ENCODE measurements around the gene C6orf120. TPM values are rescaled to one million over a fixed set of nuclear protein-coding genes. Genes with fewer than 3 reads are reported as not detected.

C6orf120 gene
- total and polyA plus RNA-seq, 3 experiments from 2014 or later = 8.9 to 25.5 (median 23.6) TPM

DNA sequence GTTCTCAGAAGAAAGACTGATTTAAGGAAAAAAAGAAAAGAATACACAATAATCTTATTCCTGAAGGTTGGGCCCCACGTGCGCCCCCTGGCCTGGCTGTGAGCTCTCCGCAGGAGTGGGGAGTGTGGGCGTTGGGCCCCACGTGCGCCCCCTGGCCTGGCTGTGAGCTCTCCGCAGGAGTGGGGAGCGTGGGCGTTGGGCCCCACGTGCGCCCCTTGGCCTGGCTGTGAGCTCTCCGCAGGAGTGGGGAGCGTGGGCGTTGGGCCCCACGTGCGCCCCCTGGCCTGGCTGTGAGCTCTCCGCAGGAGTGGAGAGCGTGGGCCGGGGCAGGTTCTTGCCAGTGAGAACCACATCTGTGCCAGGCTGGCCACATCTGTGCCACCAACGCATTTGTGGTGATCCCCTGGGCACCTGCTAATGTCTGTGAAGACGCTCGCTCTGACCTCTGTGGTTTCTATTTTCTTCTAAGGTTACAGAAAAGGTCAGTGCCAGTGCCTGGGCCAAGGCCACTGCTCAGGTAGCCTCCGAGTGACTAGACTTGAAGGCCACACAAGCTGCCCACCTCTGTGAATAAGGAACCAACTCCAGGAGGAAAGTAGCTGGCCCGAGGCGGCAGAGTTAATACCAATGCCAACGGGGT lies 41.1 kb upstream of the C6orf120 start:
- H3K4me3 Mint-ChIP-seq = no peak overlapping the region
- ChIA-PET CTCF (no interaction called here), POLR2A (no interaction called here)
- Histone ChIP-seq H3K27ac (ENCODE audit: low read depth, low read length) (no peak overlapping the region), H3K4me3 (ENCODE audit: low read length) (no peak overlapping the region), H3K36me3 (ENCODE audit: insufficient read depth, low read length) (peaks cover 17% of the 10 kb centered on the region), H3K9me3 (ENCODE audit: low read length) (no peaks in the 10 kb centered on the region), H3K4me1 (ENCODE audit: insufficient read depth, low read length) (no peaks in the 10 kb centered on the region), H3K27me3 (ENCODE audit: insufficient read depth, low read length, poor library complexity, severe bottlenecking) (no peaks in the 10 kb centered on the region)
- no peak for DNase-seq
- no peaks in the 10 kb centered on the region for H3K4me1 Mint-ChIP-seq
- no peaks in the 10 kb centered on the region for H3K9me3 Mint-ChIP-seq
- peaks cover 4 to 60% (median 26%) of the 10 kb centered on the region in 3 donors for H3K36me3 Mint-ChIP-seq
- no peak overlapping the region for H3K27ac Mint-ChIP-seq
- no peaks in the 10 kb centered on the region for H3K27me3 Mint-ChIP-seq

DNA sequence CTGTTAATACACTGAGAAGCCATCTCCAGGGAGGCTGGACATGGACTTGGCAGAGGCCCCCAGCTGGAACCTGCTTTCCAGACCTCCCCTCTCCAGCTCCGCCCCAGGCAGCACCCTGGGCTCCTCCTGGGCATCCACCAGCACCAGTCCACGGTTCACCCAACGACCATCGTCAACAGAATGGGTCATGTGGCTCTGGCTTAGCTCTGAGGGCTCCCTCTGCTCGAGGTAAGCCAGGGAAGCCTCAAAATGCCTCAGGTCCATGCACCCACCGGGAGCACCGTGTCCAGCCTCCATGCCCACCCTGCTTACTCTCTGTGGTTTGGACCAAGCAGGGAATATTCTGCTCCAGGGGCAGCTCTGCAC lies 40.6 kb upstream of the C6orf120 start:
- Mint-ChIP-seq H3K27me3 (no peaks in the 10 kb centered on the region), H3K4me1 (no peaks in the 10 kb centered on the region), H3K27ac (no peak overlapping the region), H3K36me3 (peaks cover 4 to 61% (median 29%) of the 10 kb centered on the region in 3 donors), H3K9me3 (no peaks in the 10 kb centered on the region), H3K4me3 (no peak overlapping the region)
- Histone ChIP-seq H3K27me3 (ENCODE audit: insufficient read depth, low read length, poor library complexity, severe bottlenecking) (no peaks in the 10 kb centered on the region), H3K4me3 (ENCODE audit: low read length) (no peak overlapping the region), H3K27ac (ENCODE audit: low read depth, low read length) (no peak overlapping the region), H3K36me3 (ENCODE audit: insufficient read depth, low read length) (peaks cover 17% of the 10 kb centered on the region), H3K9me3 (ENCODE audit: low read length) (no peaks in the 10 kb centered on the region), H3K4me1 (ENCODE audit: insufficient read depth, low read length) (no peaks in the 10 kb centered on the region)
- ChIA-PET CTCF (no interaction called here), POLR2A (no interaction called here)
- DNase-seq = no peak

DNA sequence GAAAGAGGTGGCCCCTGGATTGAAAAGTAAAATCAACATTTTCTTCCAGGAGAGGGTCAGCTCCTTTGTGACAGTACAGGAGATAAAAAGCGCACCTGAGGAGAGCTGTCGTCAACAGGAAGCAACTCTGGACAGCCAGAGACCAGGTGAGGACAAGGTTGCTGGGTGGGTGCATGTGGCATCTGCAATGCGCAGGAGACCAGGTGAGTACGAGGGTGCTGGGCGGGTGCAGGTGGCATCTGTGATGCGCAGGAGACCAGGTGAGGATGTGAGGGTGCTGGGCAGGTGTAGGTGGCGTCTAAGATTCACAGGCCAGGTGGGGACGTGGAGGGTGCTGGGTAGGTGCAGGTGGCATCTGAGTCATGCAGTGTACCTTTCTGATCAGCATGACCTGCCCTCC lies 38.5 kb upstream of the C6orf120 start:
- H3K27ac ChIP-seq (ENCODE audit: low read depth, low read length) = no peak overlapping the region
- POLR2A ChIA-PET = no interaction called here
- CTCF ChIA-PET = no interaction called here
- H3K4me3 Mint-ChIP-seq = no peak overlapping the region
- H3K9me3 Mint-ChIP-seq = no peaks in the 10 kb centered on the region
- no peaks in the 10 kb centered on the region for H3K4me1 Mint-ChIP-seq
- H3K4me3 ChIP-seq (ENCODE audit: low read length) = no peak overlapping the region
- no peaks in the 10 kb centered on the region for H3K27me3 ChIP-seq (ENCODE audit: insufficient read depth, low read length, poor library complexity, severe bottlenecking)
- H3K36me3 Mint-ChIP-seq = peaks cover 4 to 68% (median 34%) of the 10 kb centered on the region in 3 donors
- H3K36me3 ChIP-seq (ENCODE audit: insufficient read depth, low read length) = peaks cover 12% of the 10 kb centered on the region
- no peaks in the 10 kb centered on the region for H3K27me3 Mint-ChIP-seq
- H3K27ac Mint-ChIP-seq = peak overlapping the region in 1 of 8 donors; percentile 29
- H3K9me3 ChIP-seq (ENCODE audit: low read length) = no peaks in the 10 kb centered on the region
- no peak for DNase-seq
- H3K4me1 ChIP-seq (ENCODE audit: insufficient read depth, low read length) = no peaks in the 10 kb centered on the region

DNA sequence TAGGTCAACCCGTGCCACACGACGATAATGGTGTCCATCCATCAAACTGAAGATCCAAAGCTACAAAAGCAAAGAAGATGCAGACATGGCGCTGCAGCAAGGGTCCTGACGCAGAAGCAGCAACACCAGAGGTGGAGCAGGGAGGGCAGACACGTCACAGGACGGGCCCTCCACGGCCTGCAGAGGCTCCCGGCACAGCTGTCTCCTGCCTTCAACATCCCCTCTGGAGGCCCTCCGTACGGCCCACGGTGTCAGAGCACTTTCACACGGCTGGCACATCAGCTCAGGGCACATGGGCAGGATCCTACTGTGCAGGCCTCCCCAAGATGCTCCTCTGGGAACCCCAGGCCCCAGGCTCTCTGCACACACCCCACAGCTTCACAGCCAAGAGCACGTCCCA lies 37.7 kb upstream of the C6orf120 start:
- ChIA-PET POLR2A (no interaction called here), CTCF (no interaction called here)
- H3K9me3 ChIP-seq (ENCODE audit: low read length) = no peaks in the 10 kb centered on the region
- Mint-ChIP-seq H3K9me3 (no peaks in the 10 kb centered on the region), H3K27ac (no peak overlapping the region), H3K4me1 (peaks cover 0 to under 1% (median 0%) of the 10 kb centered on the region in 3 donors), H3K27me3 (no peaks in the 10 kb centered on the region), H3K36me3 (peaks cover 1 to 70% (median 33%) of the 10 kb centered on the region in 3 donors), H3K4me3 (no peak overlapping the region)
- H3K4me3 ChIP-seq (ENCODE audit: low read length) = no peak overlapping the region
- no peaks in the 10 kb centered on the region for H3K4me1 ChIP-seq (ENCODE audit: insufficient read depth, low read length)
- peaks cover 12% of the 10 kb centered on the region for H3K36me3 ChIP-seq (ENCODE audit: insufficient read depth, low read length)
- no peak overlapping the region for H3K27ac ChIP-seq (ENCODE audit: low read depth, low read length)
- H3K27me3 ChIP-seq (ENCODE audit: insufficient read depth, low read length, poor library complexity, severe bottlenecking) = no peaks in the 10 kb centered on the region
- DNase-seq = no peak

DNA sequence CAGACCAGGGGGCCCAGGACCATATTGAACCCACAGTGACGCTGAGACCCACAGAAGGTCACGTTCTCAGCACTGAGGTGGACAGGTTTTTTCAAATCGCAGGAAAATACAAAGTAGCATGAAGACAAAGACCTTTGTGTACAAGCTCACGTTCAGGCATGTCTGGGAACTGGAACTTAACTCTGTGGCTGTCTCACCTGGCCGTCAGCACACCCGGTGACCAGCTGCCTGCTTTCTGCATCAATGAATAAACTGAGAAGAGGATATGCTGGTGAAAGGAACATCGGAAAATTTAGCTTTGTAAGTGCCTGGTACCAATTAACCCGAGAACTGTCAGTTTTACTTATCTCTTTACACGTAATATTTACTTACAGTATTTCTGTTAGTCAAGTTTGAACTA lies 36.6 kb upstream of the C6orf120 start:
- CTCF ChIA-PET = interaction anchor here (0.7 kb wide), 1 partner anchor 9 kb away, joined by 3 read pairs; no protein-coding TSS in a partner anchor
- Mint-ChIP-seq H3K9me3 (no peaks in the 10 kb centered on the region), H3K27ac (no peak overlapping the region), H3K4me1 (peaks cover 0 to 9% (median 8%) of the 10 kb centered on the region in 3 donors), H3K4me3 (no peak overlapping the region), H3K27me3 (no peaks in the 10 kb centered on the region), H3K36me3 (peaks cover 0 to 69% (median 35%) of the 10 kb centered on the region in 3 donors)
- Histone ChIP-seq H3K4me3 (ENCODE audit: low read length) (no peak overlapping the region), H3K27ac (ENCODE audit: low read depth, low read length) (no peak overlapping the region), H3K36me3 (ENCODE audit: insufficient read depth, low read length) (peaks cover 12% of the 10 kb centered on the region), H3K9me3 (ENCODE audit: low read length) (no peaks in the 10 kb centered on the region), H3K27me3 (ENCODE audit: insufficient read depth, low read length, poor library complexity, severe bottlenecking) (no peaks in the 10 kb centered on the region), H3K4me1 (ENCODE audit: insufficient read depth, low read length) (no peaks in the 10 kb centered on the region)
- POLR2A ChIA-PET = no interaction called here
- DNase-seq = no peak

DNA sequence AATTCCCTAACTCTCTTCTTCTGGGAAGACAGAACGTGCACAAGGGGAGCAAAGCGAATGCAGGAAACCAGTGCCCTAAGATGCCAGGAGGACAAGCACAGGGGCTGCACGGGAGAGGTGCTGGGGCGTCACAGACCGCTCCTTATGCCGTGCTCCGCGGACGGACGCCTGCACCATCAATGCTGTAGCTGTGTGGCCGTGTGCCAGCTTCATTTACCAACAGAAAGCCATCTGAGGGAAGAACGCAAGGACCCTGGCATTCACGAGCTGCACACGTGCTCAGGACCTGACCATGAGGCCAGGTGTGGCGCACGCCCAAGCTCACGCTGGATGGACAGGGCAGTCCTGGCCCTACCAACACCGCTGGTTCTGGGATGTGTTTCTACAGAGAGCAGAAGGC lies 35.5 kb upstream of the C6orf120 start:
- peaks cover 16% of the 10 kb centered on the region for H3K36me3 ChIP-seq (ENCODE audit: insufficient read depth, low read length)
- ChIA-PET POLR2A (no interaction called here), CTCF (no interaction called here)
- Mint-ChIP-seq H3K27ac (no peak overlapping the region), H3K36me3 (peaks cover 0 to 73% (median 38%) of the 10 kb centered on the region in 3 donors), H3K4me3 (no peak overlapping the region), H3K27me3 (no peaks in the 10 kb centered on the region), H3K9me3 (no peaks in the 10 kb centered on the region), H3K4me1 (peaks cover 0 to 12% (median 8%) of the 10 kb centered on the region in 3 donors)
- no peaks in the 10 kb centered on the region for H3K9me3 ChIP-seq (ENCODE audit: low read length)
- no peak overlapping the region for H3K27ac ChIP-seq (ENCODE audit: low read depth, low read length)
- DNase-seq = no peak
- no peaks in the 10 kb centered on the region for H3K4me1 ChIP-seq (ENCODE audit: insufficient read depth, low read length)
- no peaks in the 10 kb centered on the region for H3K27me3 ChIP-seq (ENCODE audit: insufficient read depth, low read length, poor library complexity, severe bottlenecking)
- no peak overlapping the region for H3K4me3 ChIP-seq (ENCODE audit: low read length)

DNA sequence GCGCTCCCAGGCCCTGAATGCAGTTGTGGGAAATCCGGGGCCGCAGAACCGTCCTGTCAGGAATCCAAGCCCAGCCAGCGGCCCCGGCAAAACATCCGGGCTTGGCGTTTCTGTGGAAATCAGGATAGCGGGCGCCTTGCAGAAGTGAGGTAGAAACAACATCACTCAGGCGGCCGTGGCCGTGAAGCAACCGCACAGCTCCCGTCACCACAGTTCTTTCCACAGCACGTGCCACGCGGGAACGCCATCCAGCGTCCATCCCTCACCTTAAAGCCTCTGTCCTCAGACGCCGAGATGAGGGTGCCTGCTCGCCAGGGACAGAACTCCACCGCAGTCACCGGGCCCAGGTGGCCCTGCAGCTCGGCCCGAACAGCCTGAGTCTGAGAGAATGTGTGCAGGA lies 34.2 kb upstream of the C6orf120 start:
- Histone ChIP-seq H3K9me3 (ENCODE audit: low read length) (no peaks in the 10 kb centered on the region), H3K27me3 (ENCODE audit: insufficient read depth, low read length, poor library complexity, severe bottlenecking) (no peaks in the 10 kb centered on the region), H3K27ac (ENCODE audit: low read depth, low read length) (no peak overlapping the region), H3K36me3 (ENCODE audit: insufficient read depth, low read length) (peaks cover 13% of the 10 kb centered on the region), H3K4me3 (ENCODE audit: low read length) (no peak overlapping the region), H3K4me1 (ENCODE audit: insufficient read depth, low read length) (no peaks in the 10 kb centered on the region)
- ChIA-PET CTCF (no interaction called here), POLR2A (no interaction called here)
- Mint-ChIP-seq H3K9me3 (no peaks in the 10 kb centered on the region), H3K27me3 (no peaks in the 10 kb centered on the region), H3K4me1 (peaks cover 0 to 12% (median 8%) of the 10 kb centered on the region in 3 donors), H3K4me3 (no peak overlapping the region), H3K27ac (no peak overlapping the region), H3K36me3 (peaks cover 0 to 74% (median 39%) of the 10 kb centered on the region in 3 donors)
- no peak for DNase-seq

DNA sequence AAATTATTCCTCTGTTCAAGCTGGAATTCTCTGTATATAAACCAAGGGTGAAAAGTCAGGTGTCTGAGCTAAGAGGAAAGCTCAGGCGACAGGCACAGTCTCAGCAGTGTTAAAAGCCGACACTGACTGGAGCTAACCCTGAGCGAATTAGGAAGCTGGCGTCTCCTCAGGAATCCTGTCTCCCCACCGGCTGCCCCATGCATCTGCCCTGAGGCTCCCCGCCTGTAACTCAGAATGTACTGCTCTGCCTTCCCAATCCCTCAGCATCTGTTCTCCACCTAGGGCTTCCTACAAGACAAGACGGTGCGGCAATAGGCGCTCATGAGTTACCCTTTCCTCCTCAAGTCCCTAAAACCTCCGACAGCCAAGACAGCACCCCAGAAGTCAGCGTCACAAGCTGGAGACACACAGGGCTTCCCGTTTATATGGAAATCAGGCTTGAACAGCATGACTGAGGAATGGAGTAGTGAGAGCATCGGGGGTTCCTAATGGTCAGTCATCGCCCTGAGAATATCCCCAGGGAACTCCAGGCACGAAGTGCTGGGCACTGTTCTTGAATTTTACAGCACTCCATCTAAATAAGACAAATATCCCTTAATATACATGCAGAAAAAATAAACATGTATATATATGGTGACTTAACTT lies 33.6 kb upstream of the C6orf120 start:
- H3K27ac Mint-ChIP-seq = peak overlapping the region in 1 of 8 donors; percentile 43
- no peaks in the 10 kb centered on the region for H3K9me3 ChIP-seq (ENCODE audit: low read length)
- CTCF ChIA-PET = no interaction called here
- H3K4me1 ChIP-seq (ENCODE audit: insufficient read depth, low read length) = no peaks in the 10 kb centered on the region
- H3K4me3 Mint-ChIP-seq = no peak overlapping the region
- H3K4me1 Mint-ChIP-seq = peaks cover 0 to 12% (median 8%) of the 10 kb centered on the region in 3 donors
- H3K36me3 Mint-ChIP-seq = peaks cover 0 to 72% (median 36%) of the 10 kb centered on the region in 3 donors
- H3K4me3 ChIP-seq (ENCODE audit: low read length) = no peak overlapping the region
- no peaks in the 10 kb centered on the region for H3K27me3 ChIP-seq (ENCODE audit: insufficient read depth, low read length, poor library complexity, severe bottlenecking)
- H3K9me3 Mint-ChIP-seq = no peaks in the 10 kb centered on the region
- no peak overlapping the region for H3K27ac ChIP-seq (ENCODE audit: low read depth, low read length)
- DNase-seq = no peak
- no peaks in the 10 kb centered on the region for H3K27me3 Mint-ChIP-seq
- POLR2A ChIA-PET = no interaction called here
- peaks cover 13% of the 10 kb centered on the region for H3K36me3 ChIP-seq (ENCODE audit: insufficient read depth, low read length)

Data from CD8-positive, alpha-beta memory T cell (primary cell).